MM.1S (cell line): ENCODE results near the gene GRB2.
"Not testable (repeated sequence)": the region's sequence is repeated elsewhere in the genome, so short reads cannot be mapped to it uniquely, and the experiment has no call there.

Source experiments
- DNase-seq: peaks from one replicate; pipeline ENCODE4 v3.0.0-alpha.2; 2015
- H2AFZ ChIP-seq: fragments of 300-600 bp; sonication (generic); 2 replicates; pipeline ENCODE4 v1.6.0; 2016; ENCODE audit warnings: antibody characterized with exemption, low read length
- H3F3A ChIP-seq: fragments of 300-600 bp; sonication (generic); 2 replicates; pipeline ENCODE4 v1.6.1; 2016; ENCODE audit warnings: mild to moderate bottlenecking, antibody characterized with exemption, low read length, moderate library complexity, mixed read lengths; ENCODE audit not compliant: insufficient read depth
- H3K27ac ChIP-seq: fragments of 300-600 bp; sonication (generic); 2 replicates; pipeline ENCODE4 v1.5.1; 2016; ENCODE audit warnings: mild to moderate bottlenecking, low read length
- H3K27me3 ChIP-seq: fragments of 300-600 bp; sonication (generic); replicated peaks from 2 replicates; pipeline ENCODE4 v1.6.0; 2016; ENCODE audit warnings: low read length; ENCODE audit not compliant: insufficient read depth
- H3K36me3 ChIP-seq: fragments of 300-600 bp; sonication (generic); replicated peaks from 2 replicates; pipeline ENCODE4 v1.6.1; 2016; ENCODE audit warnings: mild to moderate bottlenecking, low read length, mixed read lengths; ENCODE audit not compliant: insufficient read depth
- H3K4me1 ChIP-seq: fragments of 300-600 bp; sonication (generic); 2 replicates; pipeline ENCODE4 v1.6.1; 2016; ENCODE audit warnings: low read length, mixed read lengths
- H3K4me2 ChIP-seq: fragments of 300-600 bp; sonication (generic); 2 replicates; pipeline ENCODE4 v1.6.0; 2016; ENCODE audit warnings: low read depth, low read length
- H3K4me3 ChIP-seq: fragments of 300-600 bp; sonication (generic); 2 replicates; pipeline ENCODE4 v1.5.1; 2016; ENCODE audit warnings: low read length, mixed read lengths
- H3K79me2 ChIP-seq: fragments of 300-600 bp; sonication (generic); 2 replicates; pipeline ENCODE4 v1.6.1; 2016; ENCODE audit warnings: mixed run types, low read length, mixed read lengths
- H3K9ac ChIP-seq: fragments of 300-600 bp; sonication (generic); 2 replicates; pipeline ENCODE4 v1.6.1; 2016; ENCODE audit warnings: low read length, mixed read lengths
- H3K9me2 ChIP-seq: fragments of 300-600 bp; sonication (generic); replicated peaks from 2 replicates; pipeline ENCODE4 v1.6.1; 2016; ENCODE audit warnings: mild to moderate bottlenecking, low read length, mixed read lengths; ENCODE audit not compliant: insufficient read depth
- H3K9me3 ChIP-seq: fragments of 300-600 bp; sonication (generic); replicated peaks from 2 replicates; pipeline ENCODE4 v1.6.1; 2016; ENCODE audit warnings: mild to moderate bottlenecking, low read length, mixed read lengths; ENCODE audit not compliant: insufficient read depth
- H4K20me1 ChIP-seq: fragments of 300-600 bp; sonication (generic); 2 replicates; pipeline ENCODE4 v1.6.1; 2016; ENCODE audit warnings: mild to moderate bottlenecking, low read length, moderate library complexity, mixed read lengths; ENCODE audit not compliant: insufficient read depth
- CTCF ChIP-seq: fragments of 300-600 bp; sonication (generic); IDR thresholded peaks from 2 replicates; pipeline ENCODE4 v1.5.1; 2016; ENCODE audit warnings: antibody characterized with exemption, low read length, mixed read lengths
- EZH2 ChIP-seq: fragments of 300-600 bp; sonication (generic); optimal IDR thresholded peaks from 2 replicates; pipeline ENCODE3; 2017; ENCODE audit warnings: low read depth, mild to moderate bottlenecking, antibody characterized with exemption, low read length, mixed read lengths
- EZH2phosphoT487 ChIP-seq: fragments of 300-600 bp; sonication (generic); IDR thresholded peaks from 2 replicates; pipeline ENCODE4 v1.6.1; 2018; ENCODE audit warnings: antibody characterized with exemption, low read length

Gene GRB2

DNA sequence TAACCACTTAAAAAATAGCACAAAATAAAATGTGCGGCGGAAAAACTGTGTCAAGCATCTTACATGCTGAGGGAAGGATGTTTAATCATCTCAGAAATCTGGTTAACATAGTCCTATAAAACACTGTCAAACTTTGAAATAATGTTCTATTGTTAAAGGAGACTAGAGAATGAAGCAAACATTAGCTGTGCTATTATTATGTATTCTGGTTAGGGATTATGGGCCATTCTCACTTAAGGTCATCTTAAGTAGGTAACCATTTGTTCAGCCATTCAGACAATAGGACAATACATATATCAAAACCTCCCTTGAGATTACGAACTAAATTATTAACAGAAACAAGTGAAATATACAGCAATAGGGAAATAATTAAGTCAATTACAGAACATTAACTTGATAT is 24.7 kb downstream of the GRB2 start:
- Histone ChIP-seq H3K27me3 (no peaks in the 10 kb centered on the region), H2AFZ (no peak overlapping the region), H3K9me2 (no peaks in the 10 kb centered on the region), H3K4me3 (no peak overlapping the region), H3K27ac (no peak overlapping the region), H3K4me1 (no peaks in the 10 kb centered on the region), H3K79me2 (peaks cover 94% of the 10 kb centered on the region), H3K36me3 (no peaks in the 10 kb centered on the region), H3K9me3 (no peaks in the 10 kb centered on the region), H3K9ac (no peak overlapping the region), H3F3A (no peaks in the 10 kb centered on the region), H4K20me1 (peaks cover 6% of the 10 kb centered on the region; the same call in 1 of the 2 replicates), H3K4me2 (no peak overlapping the region)
- DNase-seq, result no peak
- TF ChIP-seq EZH2, result no peak
- TF ChIP-seq EZH2phosphoT487, result no peak
- no peak for TF ChIP-seq CTCF

DNA sequence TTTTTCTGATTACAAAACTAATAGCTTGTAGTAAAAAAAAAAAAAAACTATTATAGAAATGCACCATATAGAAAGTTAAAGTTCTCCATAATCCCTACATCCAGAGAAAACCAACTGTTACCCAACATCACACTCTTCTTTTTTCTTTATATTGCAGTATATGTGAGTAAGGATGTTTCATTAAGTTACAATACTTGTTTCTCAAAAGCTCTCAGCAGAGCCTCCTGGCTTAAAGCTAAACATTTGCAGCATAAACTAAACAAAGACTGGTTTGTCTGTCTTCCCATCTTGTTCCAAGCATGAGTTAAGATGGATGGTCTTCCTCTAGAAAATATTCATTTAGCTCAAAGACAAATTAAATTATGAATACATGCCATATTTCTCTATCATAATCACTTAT is 25.2 kb downstream of the GRB2 start:
- Histone ChIP-seq H3K4me2 (no peak overlapping the region), H3K9me3 (no peaks in the 10 kb centered on the region), H3K27me3 (no peaks in the 10 kb centered on the region), H3K4me3 (no peak overlapping the region), H3F3A (no peaks in the 10 kb centered on the region), H3K9me2 (no peaks in the 10 kb centered on the region), H4K20me1 (peaks cover 6% of the 10 kb centered on the region; the same call in 1 of the 2 replicates), H3K27ac (no peak overlapping the region), H2AFZ (no peak overlapping the region), H3K79me2 (peaks cover 92% of the 10 kb centered on the region), H3K4me1 (no peaks in the 10 kb centered on the region), H3K9ac (no peak overlapping the region), H3K36me3 (no peaks in the 10 kb centered on the region)
- DNase-seq, result no peak
- TF ChIP-seq EZH2phosphoT487 (no peak), EZH2 (no peak), CTCF (no peak)

DNA sequence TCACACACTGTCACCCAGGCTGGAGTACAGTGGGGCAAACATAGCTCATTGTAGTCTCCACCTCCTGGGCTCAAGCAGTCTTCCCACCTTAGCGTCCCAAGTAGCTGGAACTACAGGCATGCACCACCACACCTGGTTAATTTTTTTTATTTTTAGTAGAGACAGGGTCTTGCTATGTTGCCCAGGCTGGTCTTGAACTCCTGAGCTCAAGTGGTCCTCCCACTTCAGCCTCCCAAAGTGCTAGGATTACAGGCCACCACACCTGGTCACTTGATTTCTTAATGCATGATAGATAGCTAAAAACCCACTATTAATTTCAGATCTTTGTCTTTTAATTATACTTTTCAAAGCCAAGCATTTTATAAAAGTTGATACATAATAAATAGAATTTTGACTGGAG is 26.1 kb downstream of the GRB2 start:
- not testable (repeated sequence) for H3K9me2 ChIP-seq, H3K9ac ChIP-seq, H3K4me2 ChIP-seq, H3K27ac ChIP-seq, H3K4me3 ChIP-seq, DNase-seq, H3K36me3 ChIP-seq, H2AFZ ChIP-seq, H3K9me3 ChIP-seq, H3K4me1 ChIP-seq, H4K20me1 ChIP-seq, H3F3A ChIP-seq, H3K27me3 ChIP-seq
- peaks cover 92% of the 10 kb centered on the region for H3K79me2 ChIP-seq

DNA sequence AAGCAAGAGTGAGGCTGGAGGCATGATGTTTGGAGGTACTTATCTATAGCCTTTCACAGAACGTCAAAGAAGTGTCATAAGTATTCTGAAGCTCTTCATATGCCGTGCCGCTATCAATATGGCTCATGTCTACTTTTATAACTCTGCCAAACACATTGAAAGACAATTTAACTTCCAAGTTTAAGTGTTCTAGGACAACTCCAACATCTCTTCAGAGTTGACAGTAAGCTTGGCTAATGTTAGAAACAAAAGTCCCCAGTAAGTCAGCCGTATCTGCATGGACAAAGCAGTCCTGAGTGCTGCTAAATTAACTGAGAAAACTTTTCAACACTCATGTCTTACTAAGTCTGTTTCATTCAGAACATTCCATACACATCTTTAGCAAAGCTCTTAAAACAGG is 32.2 kb downstream of the GRB2 start:
- Histone ChIP-seq H3K36me3 (no peaks in the 10 kb centered on the region), H4K20me1 (peaks cover 16% of the 10 kb centered on the region; the same call in 1 of the 2 replicates), H3K4me1 (no peaks in the 10 kb centered on the region), H3K9ac (no peak overlapping the region), H3K27me3 (no peaks in the 10 kb centered on the region), H3K27ac (no peak overlapping the region), H3K79me2 (peaks cover 95% of the 10 kb centered on the region), H3K9me3 (no peaks in the 10 kb centered on the region), H3K4me3 (no peak overlapping the region), H3K9me2 (no peaks in the 10 kb centered on the region), H3K4me2 (no peak overlapping the region), H2AFZ (no peak overlapping the region), H3F3A (no peaks in the 10 kb centered on the region)
- no peak for DNase-seq
- TF ChIP-seq EZH2 (no peak), EZH2phosphoT487 (no peak)
